Mucosa of rectum (tissue), 2 donors: ENCODE data around the gene CNMD.

Source experiments
- H3K27ac ChIP-seq, 2 donors: one replicate each; pipeline ENCODE4 v1.7.0; 2013; ENCODE audit warnings: inconsistent platforms in 2 of 2, low read depth in 2 of 2, low read length in 2 of 2
- H3K27me3 ChIP-seq, 2 donors: one replicate each; pipeline ENCODE4 v1.7.0; 2013; ENCODE audit warnings: low read length in 2 of 2; ENCODE audit not compliant: control insufficient read depth in 2 of 2, insufficient read depth in 2 of 2
- H3K36me3 ChIP-seq, 2 donors: one replicate each; pipeline ENCODE4 v1.7.0; 2013; ENCODE audit warnings: low read length in 2 of 2; ENCODE audit not compliant: control insufficient read depth in 2 of 2, insufficient read depth in 2 of 2
- H3K4me1 ChIP-seq, 2 donors: one replicate each; pipeline ENCODE4 v1.7.0; 2013; ENCODE audit warnings: low read length in 2 of 2, mild to moderate bottlenecking in 1 of 2; ENCODE audit not compliant: control insufficient read depth in 2 of 2, insufficient read depth in 2 of 2
- H3K4me3 ChIP-seq, 2 donors: one replicate each; pipeline ENCODE4 v1.7.0; 2013; ENCODE audit warnings: low read length in 2 of 2
- H3K9ac ChIP-seq, 2 donors: one replicate each; pipeline ENCODE4 v1.7.0; 2013; ENCODE audit warnings: low read length in 2 of 2, low read depth in 1 of 2, mild to moderate bottlenecking in 1 of 2
- H3K9me3 ChIP-seq, 2 donors: one replicate each; pipeline ENCODE4 v1.7.0; 2013; ENCODE audit warnings: low read length in 2 of 2; ENCODE audit not compliant: control insufficient read depth in 2 of 2
- donor health status: healthy.
- donor health status: Normal muscosa, but diverticular disease.

Gene CNMD

DNA sequence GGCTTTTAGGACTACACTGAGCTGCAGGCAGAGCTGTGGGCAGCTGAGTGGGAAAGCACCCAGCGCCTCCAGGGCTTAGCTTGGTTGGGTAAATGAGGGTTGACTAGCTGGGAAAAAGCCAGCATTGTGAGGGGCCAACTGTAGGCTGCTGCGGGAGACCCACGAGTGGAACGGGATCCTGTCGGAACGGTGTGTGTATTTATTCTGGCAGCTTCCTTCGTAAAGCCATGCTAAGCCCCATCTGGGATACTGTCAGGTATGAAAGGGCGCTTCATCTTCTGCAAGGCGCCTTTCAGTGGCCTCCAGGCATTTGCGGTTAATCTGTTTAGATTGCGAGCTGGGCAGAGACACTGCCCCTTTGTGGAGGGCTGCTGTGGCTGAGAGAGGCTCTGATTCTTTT lies 39.5 kb upstream of the CNMD start:
- no peak overlapping the region for H3K27ac ChIP-seq

DNA sequence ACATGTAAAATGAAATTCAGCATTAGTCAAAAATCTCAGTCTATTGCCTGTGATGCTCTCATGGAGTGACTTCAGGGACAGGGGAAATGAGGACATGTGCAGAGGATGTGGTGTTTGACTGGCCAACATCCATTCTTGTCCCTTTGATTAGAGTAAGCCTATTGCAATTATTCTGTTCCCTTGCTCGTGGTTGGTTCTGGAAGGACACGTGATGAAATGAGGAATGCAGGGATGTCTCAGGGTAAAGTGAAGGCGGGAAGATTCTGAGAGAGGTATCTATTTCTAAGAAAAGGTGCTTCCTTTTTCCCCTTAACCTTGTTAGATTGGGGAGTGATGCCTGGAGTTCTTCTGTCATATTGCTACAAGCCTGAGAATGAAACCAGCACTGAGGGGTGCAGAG lies 37.1 kb upstream of the CNMD start:
- no peaks in the 10 kb centered on the region for H3K4me1 ChIP-seq
- H3K27me3 ChIP-seq: peaks cover 0 to 4% of the 10 kb centered on the region in 2 donors
- no peak overlapping the region for H3K27ac ChIP-seq
- H3K9me3 ChIP-seq: no peaks in the 10 kb centered on the region
- no peak overlapping the region for H3K9ac ChIP-seq
- H3K36me3 ChIP-seq: no peaks in the 10 kb centered on the region
- H3K4me3 ChIP-seq: no peak overlapping the region

More for the DNA sequence above, 39.5 kb upstream of the CNMD start:
- Histone ChIP-seq H3K9ac (no peak overlapping the region), H3K9me3 (no peaks in the 10 kb centered on the region), H3K36me3 (no peaks in the 10 kb centered on the region), H3K4me3 (no peak overlapping the region), H3K27me3 (peaks cover 0 to 4% of the 10 kb centered on the region in 2 donors), H3K4me1 (no peaks in the 10 kb centered on the region)

DNA sequence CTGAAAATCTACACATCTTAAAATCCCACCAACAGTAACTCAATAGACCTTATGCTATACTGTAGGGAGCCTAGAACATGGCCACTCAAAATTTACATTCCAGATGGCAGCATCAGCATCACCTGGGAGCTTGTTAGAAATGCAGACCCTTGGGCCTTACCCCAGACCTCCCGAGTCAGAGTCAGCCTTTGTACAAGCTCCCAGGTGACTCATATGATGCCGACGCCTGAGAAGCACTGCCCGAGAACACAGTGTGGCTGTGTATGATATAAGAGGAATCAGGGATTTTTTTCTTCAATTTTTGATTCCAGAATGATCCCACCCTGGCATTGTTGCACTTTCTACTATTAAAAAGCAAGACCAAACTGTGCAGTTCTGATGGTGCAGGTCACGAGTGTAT lies 35.9 kb upstream of the CNMD start:
- Histone ChIP-seq H3K9me3 (no peaks in the 10 kb centered on the region), H3K9ac (no peak overlapping the region), H3K27me3 (peaks cover 0 to 4% of the 10 kb centered on the region in 2 donors), H3K27ac (no peak overlapping the region), H3K4me3 (no peak overlapping the region), H3K36me3 (no peaks in the 10 kb centered on the region), H3K4me1 (no peaks in the 10 kb centered on the region)

DNA sequence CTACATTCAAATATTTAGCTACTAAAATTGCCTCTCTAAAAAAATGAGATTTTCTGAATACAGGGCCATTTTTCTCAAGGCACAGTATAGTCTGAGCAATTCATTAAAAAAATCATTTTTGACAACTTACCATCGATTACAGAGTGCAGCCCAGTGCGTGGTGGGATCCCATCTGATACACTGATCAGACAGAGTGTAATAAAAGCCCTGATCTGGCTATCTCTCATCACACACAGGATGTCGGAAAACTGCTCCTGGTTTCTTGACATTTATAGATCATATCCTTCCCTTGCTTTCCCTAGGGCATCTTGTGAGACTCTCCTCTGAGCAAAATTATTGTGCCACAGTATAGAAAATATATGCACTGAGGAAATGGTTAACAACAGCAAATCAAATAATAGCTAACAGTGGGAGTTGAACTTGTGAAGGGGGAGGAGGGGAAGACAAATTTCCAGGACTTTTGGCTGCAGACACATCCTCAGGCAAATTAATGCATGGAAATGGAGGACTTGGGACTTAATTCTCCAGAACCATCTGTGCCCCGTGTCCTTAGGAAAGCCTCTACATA lies 28.4 kb upstream of the CNMD start:
- H3K36me3 ChIP-seq: no peaks in the 10 kb centered on the region
- no peaks in the 10 kb centered on the region for H3K9me3 ChIP-seq
- H3K4me3 ChIP-seq: no peak overlapping the region
- no peak overlapping the region for H3K9ac ChIP-seq
- H3K4me1 ChIP-seq: no peaks in the 10 kb centered on the region
- no peaks in the 10 kb centered on the region for H3K27me3 ChIP-seq
- H3K27ac ChIP-seq: no peak overlapping the region

DNA sequence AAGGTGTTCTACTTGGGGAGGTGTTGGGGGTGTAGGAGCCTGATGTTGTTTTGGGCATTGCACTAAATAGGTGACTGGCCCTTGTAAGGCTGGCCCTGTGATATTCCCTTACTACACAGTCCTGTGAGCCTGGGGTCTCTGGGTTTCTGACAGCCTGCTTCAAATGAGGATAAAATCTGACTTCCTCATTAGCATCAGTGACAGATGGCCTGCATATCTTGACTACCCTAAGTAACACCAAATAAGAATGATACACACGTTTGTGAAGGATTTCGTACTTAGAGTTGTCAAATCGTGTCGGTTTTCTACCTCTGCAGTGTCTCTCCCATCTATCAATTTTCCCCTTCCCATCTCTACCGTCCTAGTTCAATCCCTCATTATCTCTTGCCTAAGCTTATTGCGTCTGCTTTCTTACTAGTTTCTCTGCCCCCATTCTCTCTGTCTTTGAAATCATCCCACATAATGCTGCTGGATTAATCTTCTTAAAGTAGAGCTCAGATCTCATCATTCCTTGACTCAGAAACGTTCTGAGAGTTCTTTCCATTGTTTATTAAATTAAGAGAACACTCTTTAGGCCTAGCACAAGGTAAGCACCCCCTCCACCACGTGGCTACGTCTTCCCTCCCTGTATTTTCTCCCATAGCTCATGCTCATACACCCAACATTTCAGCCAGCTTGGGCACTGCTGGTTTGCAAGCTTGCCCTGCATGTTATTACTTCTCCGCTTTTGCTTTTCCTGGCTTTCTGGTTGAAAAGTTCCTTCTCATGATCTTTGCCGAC lies 26.2 kb upstream of the CNMD start:
- Histone ChIP-seq H3K9me3 (no peaks in the 10 kb centered on the region), H3K27ac (no peak overlapping the region), H3K27me3 (no peaks in the 10 kb centered on the region), H3K4me3 (no peak overlapping the region), H3K36me3 (no peaks in the 10 kb centered on the region), H3K4me1 (no peaks in the 10 kb centered on the region), H3K9ac (no peak overlapping the region)

DNA sequence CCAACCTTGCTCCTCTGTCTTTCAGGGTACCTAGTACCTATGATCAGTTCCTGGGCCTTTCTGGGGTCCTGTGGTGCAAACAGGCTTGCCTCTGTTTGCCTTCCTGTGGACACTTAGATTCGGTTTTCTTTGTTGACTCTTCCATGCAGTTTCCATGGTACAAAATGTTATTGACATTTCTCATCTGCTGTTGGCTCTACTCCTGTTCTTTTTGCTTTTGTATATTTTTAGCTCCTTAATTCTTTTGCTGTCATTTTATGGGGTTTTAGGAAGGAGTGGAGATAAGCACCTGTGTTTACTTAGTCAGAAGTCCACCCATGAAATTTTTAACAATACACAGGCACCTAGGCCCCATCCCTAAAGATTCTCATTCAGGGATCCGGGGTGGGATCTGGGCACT lies 20.5 kb upstream of the CNMD start:
- no peaks in the 10 kb centered on the region for H3K27me3 ChIP-seq
- no peaks in the 10 kb centered on the region for H3K36me3 ChIP-seq
- no peak overlapping the region for H3K4me3 ChIP-seq
- no peak overlapping the region for H3K27ac ChIP-seq
- no peak overlapping the region for H3K9ac ChIP-seq
- no peaks in the 10 kb centered on the region for H3K9me3 ChIP-seq
- H3K4me1 ChIP-seq: no peaks in the 10 kb centered on the region

DNA sequence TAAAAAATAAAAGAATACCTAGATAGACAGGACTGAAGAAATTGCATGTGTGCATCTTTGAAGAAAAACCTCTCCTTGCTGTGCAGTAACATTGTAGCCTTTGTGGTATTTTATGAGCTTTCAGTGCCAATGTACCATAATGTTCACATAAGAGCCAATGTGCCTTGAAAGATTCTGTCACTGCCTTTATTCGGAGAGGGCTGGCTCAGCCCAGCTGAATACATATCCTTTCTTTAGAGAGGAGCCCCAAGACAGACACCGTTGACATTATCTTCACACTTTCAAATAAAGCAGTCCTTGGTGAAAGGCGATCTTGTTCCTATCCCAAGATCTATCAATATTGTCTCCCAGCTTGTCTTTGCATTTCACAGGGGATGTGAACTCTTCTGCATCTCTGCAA lies 18.5 kb upstream of the CNMD start:
- Histone ChIP-seq H3K36me3 (no peaks in the 10 kb centered on the region), H3K4me3 (no peak overlapping the region), H3K9ac (no peak overlapping the region), H3K27me3 (no peaks in the 10 kb centered on the region), H3K4me1 (no peaks in the 10 kb centered on the region), H3K9me3 (no peaks in the 10 kb centered on the region), H3K27ac (no peak overlapping the region)

DNA sequence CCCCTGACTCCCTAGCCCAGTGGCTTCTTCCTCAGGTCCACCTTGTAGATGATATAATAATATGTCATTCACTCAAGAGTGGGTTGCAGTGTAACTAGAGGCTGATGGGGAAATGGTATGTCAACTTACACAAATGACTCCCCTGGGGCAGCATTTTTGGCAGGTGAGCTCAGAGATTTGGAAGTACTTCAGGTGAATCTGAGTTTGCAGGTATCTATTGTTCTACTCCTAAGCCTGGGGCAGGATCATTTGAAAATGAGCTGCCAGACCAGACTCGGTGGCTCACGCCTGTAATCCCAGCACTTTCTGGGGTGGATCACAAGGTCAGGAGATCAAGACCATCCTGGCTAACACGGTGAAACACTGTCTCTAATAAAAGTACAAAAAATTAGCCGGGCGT lies 11.6 kb upstream of the CNMD start:
- Histone ChIP-seq H3K27me3 (no peaks in the 10 kb centered on the region), H3K4me3 (no peak overlapping the region), H3K9me3 (no peaks in the 10 kb centered on the region), H3K9ac (no peak overlapping the region), H3K36me3 (no peaks in the 10 kb centered on the region), H3K27ac (no peak overlapping the region), H3K4me1 (no peaks in the 10 kb centered on the region)

DNA sequence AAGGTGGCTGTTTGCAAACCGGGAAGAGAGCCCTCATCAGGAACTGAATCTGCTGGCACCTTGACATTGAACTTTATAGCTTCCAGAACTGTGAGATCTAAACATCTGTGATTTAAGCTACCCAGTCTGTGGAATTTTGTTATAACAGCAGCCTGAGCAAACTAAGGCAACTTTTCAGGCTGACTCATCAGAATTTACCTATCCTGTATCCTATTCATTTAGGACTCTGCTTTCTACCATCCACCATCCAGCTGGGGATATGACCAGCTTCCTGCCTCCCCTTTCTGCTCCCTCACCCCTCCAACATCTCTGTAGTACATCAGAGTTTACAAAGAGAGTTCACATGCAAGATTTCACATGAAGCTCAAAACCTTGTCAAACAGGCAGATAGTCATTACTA lies 11.1 kb upstream of the CNMD start:
- H3K4me1 ChIP-seq: no peaks in the 10 kb centered on the region
- no peaks in the 10 kb centered on the region for H3K9me3 ChIP-seq
- no peaks in the 10 kb centered on the region for H3K36me3 ChIP-seq
- no peak overlapping the region for H3K27ac ChIP-seq
- H3K27me3 ChIP-seq: no peaks in the 10 kb centered on the region
- H3K4me3 ChIP-seq: no peak overlapping the region
- no peak overlapping the region for H3K9ac ChIP-seq

DNA sequence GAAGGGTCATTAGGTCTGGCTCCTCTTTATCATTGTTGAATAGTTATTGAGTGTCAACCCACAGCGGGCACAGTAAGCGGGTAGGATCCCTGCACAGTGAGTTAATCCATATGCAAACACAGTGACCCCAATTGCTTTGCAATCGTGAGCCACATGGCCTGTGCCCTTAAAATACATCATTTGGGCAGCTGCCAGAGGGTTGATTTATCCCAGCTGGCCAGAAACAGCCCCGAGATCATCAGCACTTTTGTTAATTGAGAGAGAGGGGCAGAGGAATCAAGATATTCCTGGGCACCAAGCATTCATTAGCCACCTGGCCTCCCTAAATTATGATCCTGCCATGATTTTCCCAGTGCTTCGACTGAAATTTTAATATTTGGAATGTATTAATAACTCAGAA lies 9.8 kb upstream of the CNMD start:
- Histone ChIP-seq H3K4me3 (no peak overlapping the region), H3K36me3 (no peaks in the 10 kb centered on the region), H3K9me3 (no peaks in the 10 kb centered on the region), H3K27ac (no peak overlapping the region), H3K9ac (no peak overlapping the region), H3K27me3 (no peaks in the 10 kb centered on the region), H3K4me1 (no peaks in the 10 kb centered on the region)
